ENCODE data around the gene GET4. TPM values are rescaled to one million over a fixed set of nuclear protein-coding genes. Genes with fewer than 3 reads are reported as not detected.

GET4 gene
- total and polyA plus RNA-seq, 2 experiments from 2014 or later: 55.0 to 75.4 TPM

- no peaks in the 10 kb centered on the region for H3K27me3 ChIP-seq
- peaks cover 3% of the 10 kb centered on the region for H3K36me3 ChIP-seq
- H3K9me3 ChIP-seq (ENCODE audit: low read depth): no peaks in the 10 kb centered on the region
- DNase-seq (ENCODE audit: low read depth in 1 of 2, low spot score in 1 of 2): no peak
- H3K27ac ChIP-seq: peak overlapping the region; percentile 98
- TF ChIP-seq CTCF (IDR thresholded peaks at IDR 0.05; ENCODE audit: low read depth, low read length): no peak
- no peak overlapping the region for H3K4me3 ChIP-seq
- H3K4me1 ChIP-seq (ENCODE audit: low read depth): peaks cover 29% of the 10 kb centered on the region
Measured at GRCh38 chr7:832968-833424, 43.4 kb upstream of the GET4 start.

- peaks cover 4% of the 10 kb centered on the region for H3K36me3 ChIP-seq
- DNase-seq (ENCODE audit: low read depth in 1 of 2, low spot score in 1 of 2): no peak
- H3K9me3 ChIP-seq (ENCODE audit: low read depth): no peaks in the 10 kb centered on the region
- H3K4me3 ChIP-seq: no peak overlapping the region
- TF ChIP-seq CTCF (IDR thresholded peaks at IDR 0.05; ENCODE audit: low read depth, low read length): no peak
- peak overlapping the region; percentile 98 for H3K27ac ChIP-seq
- H3K27me3 ChIP-seq: no peaks in the 10 kb centered on the region
- peaks cover 34% of the 10 kb centered on the region for H3K4me1 ChIP-seq (ENCODE audit: low read depth)
Measured at GRCh38 chr7:833601-834258, 42.6 kb upstream of the GET4 start.

GRCh38 chr7:834277-834676, 42.1 kb upstream of the GET4 start:
- no peak for DNase-seq (ENCODE audit: low read depth in 1 of 2, low spot score in 1 of 2)
- H3K27me3 ChIP-seq: no peaks in the 10 kb centered on the region
- peaks cover 34% of the 10 kb centered on the region for H3K4me1 ChIP-seq (ENCODE audit: low read depth)
- no peak overlapping the region for H3K27ac ChIP-seq
- H3K9me3 ChIP-seq (ENCODE audit: low read depth): no peaks in the 10 kb centered on the region
- no peak for TF ChIP-seq CTCF (IDR thresholded peaks at IDR 0.05; ENCODE audit: low read depth, low read length)
- no peak overlapping the region for H3K4me3 ChIP-seq
- peaks cover 8% of the 10 kb centered on the region for H3K36me3 ChIP-seq

- H3K27me3 ChIP-seq: no peaks in the 10 kb centered on the region
- no peaks in the 10 kb centered on the region for H3K9me3 ChIP-seq (ENCODE audit: low read depth)
- peaks cover 8% of the 10 kb centered on the region for H3K36me3 ChIP-seq
- H3K4me3 ChIP-seq: no peak overlapping the region
- H3K27ac ChIP-seq: peak overlapping the region; percentile 39
- TF ChIP-seq CTCF (IDR thresholded peaks at IDR 0.05; ENCODE audit: low read depth, low read length): no peak
- H3K4me1 ChIP-seq (ENCODE audit: low read depth): peaks cover 34% of the 10 kb centered on the region
- no peak for DNase-seq (ENCODE audit: low read depth in 1 of 2, low spot score in 1 of 2)
Measured at GRCh38 chr7:835021-835420, 41.3 kb upstream of the GET4 start.

- Histone ChIP-seq H3K36me3 (peaks cover 8% of the 10 kb centered on the region), H3K27me3 (no peaks in the 10 kb centered on the region), H3K27ac (peak overlapping the region; percentile 24), H3K4me1 (ENCODE audit: low read depth) (peaks cover 32% of the 10 kb centered on the region), H3K4me3 (no peak overlapping the region), H3K9me3 (ENCODE audit: low read depth) (no peaks in the 10 kb centered on the region)
- no peak for TF ChIP-seq CTCF (IDR thresholded peaks at IDR 0.05; ENCODE audit: low read depth, low read length)
- no peak for DNase-seq (ENCODE audit: low read depth in 1 of 2, low spot score in 1 of 2)
Measured at GRCh38 chr7:835485-836401, 40.6 kb upstream of the GET4 start.

Data from cardiac muscle cell (in vitro differentiated cells and primary cell).